Cardiac septum (tissue), 1 donor: ENCODE results near the gene RIOK1. TPM values are rescaled to one million over a fixed set of nuclear protein-coding genes. Genes with fewer than 3 reads are reported as not detected.
"Not testable (repeated sequence)": the region's sequence is repeated elsewhere in the genome, so short reads cannot be mapped to it uniquely, and the experiment has no call there.

Experiments
- DNase-seq: peaks from one replicate; pipeline ENCODE4 v3.0.0-alpha.2; 2020; ENCODE audit warnings: low spot score
- intact Hi-C: fragments of 100-400 bp; cut with DNase I; formaldehyde crosslinking; loops from one replicate; pipeline ENCODE4 v1.14.0; 2022
- total RNA-seq: library from RNA; stranded (reverse); fragmentation: NEBNext Ultra II Directional; extraction: Animal tissue kit (Norgen Biotek cat#: 25700); gene quantifications from one replicate; pipeline ENCODE4 v1.2.1, GENCODE V29; 2021
- donor health status: DM: no; HTN: no; CAD: no.

RIOK1 gene
- total RNA-seq, 1 donor from 2014 or later = 11.9 TPM

- intact Hi-C loops = no loop called here
- DNase-seq = no peak
These were observed 43.6 kb downstream of the RIOK1 start for GRCh38 chr6:7433121-7433617.

GRCh38 chr6:7434672-7435071, 45.1 kb downstream of the RIOK1 start:
- no peak for DNase-seq
- intact Hi-C loops = no loop called here

GRCh38 chr6:7438011-7438410, 48.4 kb downstream of the RIOK1 start:
- intact Hi-C loops = no loop called here

GRCh38 chr6:7439228-7439627, 49.6 kb downstream of the RIOK1 start:
- DNase-seq = no peak
- intact Hi-C loops = no loop called here

More at GRCh38 chr6:7438011-7438410, 48.4 kb downstream of the RIOK1 start:
- DNase-seq = no peak

- no peak for DNase-seq
- intact Hi-C loops = no loop called here
These were observed 50.9 kb downstream of the RIOK1 start for GRCh38 chr6:7440476-7440875.

GRCh38 chr6:7441048-7441775, 51.6 kb downstream of the RIOK1 start:
- intact Hi-C loops = no loop called here
- DNase-seq = no peak

GRCh38 chr6:7442467-7442866, 52.9 kb downstream of the RIOK1 start:
- intact Hi-C loops = no loop called here

GRCh38 chr6:7445101-7445500, 55.5 kb downstream of the RIOK1 start:
- intact Hi-C loops = no loop called here

More at GRCh38 chr6:7442467-7442866, 52.9 kb downstream of the RIOK1 start:
- no peak for DNase-seq

GRCh38 chr6:7445885-7446461, 56.4 kb downstream of the RIOK1 start:
- no peak for DNase-seq
- intact Hi-C loops = no loop called here

More at GRCh38 chr6:7445101-7445500, 55.5 kb downstream of the RIOK1 start:
- DNase-seq = no peak

- DNase-seq = no peak
- intact Hi-C loops = no loop called here
These were observed 57.2 kb downstream of the RIOK1 start for GRCh38 chr6:7446619-7447325.

- intact Hi-C loops = no loop called here
- no peak for DNase-seq
These were observed 58.6 kb downstream of the RIOK1 start for GRCh38 chr6:7448232-7448631.

GRCh38 chr6:7449018-7449417, 59.4 kb downstream of the RIOK1 start:
- intact Hi-C loops = no loop called here
- no peak for DNase-seq

- intact Hi-C loops = no loop called here
These were observed 61.7 kb downstream of the RIOK1 start for GRCh38 chr6:7451326-7451725.

GRCh38 chr6:7452898-7453297, 63.3 kb downstream of the RIOK1 start:
- DNase-seq = no peak
- intact Hi-C loops = no loop called here

More at GRCh38 chr6:7451326-7451725, 61.7 kb downstream of the RIOK1 start:
- no peak for DNase-seq

GRCh38 chr6:7454696-7455358, 65.2 kb downstream of the RIOK1 start:
- intact Hi-C loops = no loop called here
- DNase-seq = no peak

- DNase-seq, intact Hi-C loops: not testable (repeated sequence)
These were observed 66.7 kb downstream of the RIOK1 start for GRCh38 chr6:7456302-7456701.

GRCh38 chr6:7461416-7461815, 71.8 kb downstream of the RIOK1 start:
- no peak for DNase-seq
- intact Hi-C loops = no loop called here

- intact Hi-C loops = no loop called here
- no peak for DNase-seq
These were observed 74.2 kb downstream of the RIOK1 start for GRCh38 chr6:7463785-7464184.

- no peak for DNase-seq
- intact Hi-C loops = loop anchor here (5.0 kb wide), 1 partner anchor 75 kb away; the partner anchor contains the start of gene DSP
These were observed 77.6 kb downstream of the RIOK1 start for GRCh38 chr6:7467007-7467897.
